ENCODE results near the gene BMP6.

GRCh38 chr6:7770601-7771000 is 44.7 kb downstream of the BMP6 start:
- TF ChIP-seq CTCF (IDR thresholded peaks at IDR 0.05; ENCODE audit: low read depth, low read length) = no peak
- TF ChIP-seq POLR2A (IDR thresholded peaks at IDR 0.05; ENCODE audit: extremely low read depth, insufficient read length) = no peak
- TF ChIP-seq MAX (IDR thresholded peaks at IDR 0.05; ENCODE audit: low read depth, low read length) = no peak
- no peak for TF ChIP-seq MYC (IDR thresholded peaks at IDR 0.05; ENCODE audit: low read depth, low read length)
